ENCODE results near the gene FFAR4.

GRCh38 chr10:93568105-93568390 lies 1.6 kb downstream of the FFAR4 start:
- no peak for TF ChIP-seq CTCF (IDR thresholded peaks at IDR 0.05)
- TF ChIP-seq POLR2A (IDR thresholded peaks at IDR 0.05; ENCODE audit: low read depth) = no peak
- TF ChIP-seq POLR2AphosphoS5 (IDR thresholded peaks at IDR 0.05) = no peak

All from esophagus muscularis mucosa (tissue), 3 donors.